Measurements from ENCODE around the gene WDR55.
A peak's percentile ranks its signal among the peaks of the same experiment; 100 is the strongest.
"Not testable (repeated sequence)": the region's sequence is repeated elsewhere in the genome, so short reads cannot be mapped to it uniquely, and the experiment has no call there.

The WDR55 gene

DNA sequence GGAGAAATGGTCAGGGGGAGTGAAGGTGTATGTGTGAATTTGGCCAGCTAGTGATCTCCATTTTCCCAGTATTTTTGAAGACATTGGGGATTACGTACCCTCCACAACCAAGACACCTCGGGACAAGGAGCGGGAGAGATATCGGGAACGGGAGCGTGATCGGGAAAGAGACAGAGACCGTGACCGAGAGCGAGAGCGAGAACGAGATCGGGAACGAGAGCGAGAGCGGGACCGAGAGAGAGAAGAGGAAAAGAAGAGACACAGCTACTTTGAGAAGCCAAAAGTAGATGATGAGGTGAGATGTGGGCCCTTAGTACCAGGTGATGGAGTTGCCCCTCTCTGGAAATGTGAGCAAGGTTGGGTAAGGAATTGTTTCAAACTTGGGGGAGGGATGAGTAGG is 5.8 kb upstream of the WDR55 start:
- no peak for DNase-seq

DNA sequence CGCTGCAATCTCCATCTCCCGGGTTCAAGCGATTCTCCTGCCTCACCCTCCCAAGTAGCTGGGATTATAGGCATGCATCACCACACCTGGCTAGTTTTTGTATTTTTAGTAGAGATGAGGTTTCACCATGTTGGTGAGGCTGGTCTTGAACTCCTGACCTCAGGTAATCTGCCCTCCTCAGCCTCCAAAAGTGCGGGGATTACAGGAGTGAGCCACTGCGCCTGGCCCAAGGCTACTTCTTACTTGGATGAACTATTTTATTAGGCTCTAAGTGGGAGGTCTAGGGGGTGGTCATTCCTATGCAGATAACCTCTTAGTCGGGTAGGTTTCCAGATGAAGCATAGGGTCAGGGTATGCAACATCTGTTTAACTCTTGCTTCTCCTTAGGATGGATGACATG is 4.3 kb upstream of the WDR55 start:
- DNase-seq, result not testable (repeated sequence)

DNA sequence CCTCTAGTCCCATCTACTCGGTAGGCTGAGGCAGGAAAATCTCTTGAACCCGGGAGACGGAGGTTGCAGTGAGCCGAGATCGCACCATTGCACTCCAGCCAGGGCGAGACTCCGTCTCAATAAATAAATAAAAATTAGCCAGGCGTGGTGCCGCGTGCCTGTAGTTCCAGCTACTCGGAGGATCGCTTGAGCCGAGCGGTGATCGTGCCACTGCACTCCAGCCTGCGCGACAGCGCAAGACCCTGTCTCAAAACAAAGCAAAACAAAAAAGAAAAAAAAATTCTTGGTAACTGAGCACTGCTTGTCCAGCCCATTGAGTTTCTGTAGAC is 710 bp upstream of the WDR55 start:
- DNase-seq, result no peak

DNA sequence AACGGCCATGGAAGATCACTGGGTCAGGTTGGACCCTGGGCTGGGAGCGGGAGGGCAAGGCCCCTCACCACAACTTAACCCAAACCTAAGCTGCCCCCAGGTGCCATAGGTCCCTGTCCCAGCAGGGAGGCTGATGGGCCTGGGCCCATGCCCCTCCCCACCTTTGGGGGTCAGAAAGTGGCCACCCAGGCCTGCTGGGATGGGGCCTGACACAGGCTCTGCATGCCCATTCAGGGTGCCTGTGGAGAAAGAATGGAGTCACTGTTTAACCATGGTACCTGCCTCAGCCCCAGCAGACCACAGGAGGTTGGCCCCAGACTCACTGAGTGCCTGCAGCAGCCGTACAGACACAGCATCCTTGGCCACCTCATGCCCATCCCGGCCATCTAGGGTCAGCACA is 6.3 kb downstream of the WDR55 start:
- not testable (repeated sequence) for DNase-seq

DNA sequence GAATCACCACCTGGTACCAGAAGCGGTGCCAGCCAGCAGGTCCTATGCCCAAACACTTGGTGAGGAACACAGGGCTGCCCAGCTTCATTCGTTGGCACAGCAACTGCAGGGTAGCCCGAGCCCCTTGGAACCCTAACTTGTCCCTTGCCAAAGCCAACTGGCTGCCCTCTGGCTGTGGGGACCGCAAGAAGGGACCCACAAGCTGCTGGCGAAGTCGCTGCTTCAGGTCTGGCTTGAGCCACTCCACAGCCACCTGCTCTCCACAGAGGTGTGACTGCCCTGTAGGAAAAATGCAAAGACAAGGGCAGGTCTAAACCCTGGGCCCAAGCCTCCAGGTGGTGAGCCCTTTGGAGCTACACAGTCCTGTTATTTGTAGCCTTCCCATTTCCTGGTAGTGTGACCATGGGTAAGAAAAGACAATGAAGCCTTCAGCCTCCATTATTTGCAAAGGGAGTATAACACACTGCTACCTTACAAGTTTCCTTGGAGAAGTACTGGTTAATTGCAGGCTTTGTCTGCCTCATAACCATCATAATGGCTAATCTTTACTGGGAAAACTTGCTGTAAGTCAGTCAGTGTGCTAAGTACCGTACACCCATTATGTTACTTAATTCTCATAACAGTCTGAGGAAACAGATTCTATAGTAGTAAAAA is 6.9 kb downstream of the WDR55 start:
- no peak for DNase-seq

DNA sequence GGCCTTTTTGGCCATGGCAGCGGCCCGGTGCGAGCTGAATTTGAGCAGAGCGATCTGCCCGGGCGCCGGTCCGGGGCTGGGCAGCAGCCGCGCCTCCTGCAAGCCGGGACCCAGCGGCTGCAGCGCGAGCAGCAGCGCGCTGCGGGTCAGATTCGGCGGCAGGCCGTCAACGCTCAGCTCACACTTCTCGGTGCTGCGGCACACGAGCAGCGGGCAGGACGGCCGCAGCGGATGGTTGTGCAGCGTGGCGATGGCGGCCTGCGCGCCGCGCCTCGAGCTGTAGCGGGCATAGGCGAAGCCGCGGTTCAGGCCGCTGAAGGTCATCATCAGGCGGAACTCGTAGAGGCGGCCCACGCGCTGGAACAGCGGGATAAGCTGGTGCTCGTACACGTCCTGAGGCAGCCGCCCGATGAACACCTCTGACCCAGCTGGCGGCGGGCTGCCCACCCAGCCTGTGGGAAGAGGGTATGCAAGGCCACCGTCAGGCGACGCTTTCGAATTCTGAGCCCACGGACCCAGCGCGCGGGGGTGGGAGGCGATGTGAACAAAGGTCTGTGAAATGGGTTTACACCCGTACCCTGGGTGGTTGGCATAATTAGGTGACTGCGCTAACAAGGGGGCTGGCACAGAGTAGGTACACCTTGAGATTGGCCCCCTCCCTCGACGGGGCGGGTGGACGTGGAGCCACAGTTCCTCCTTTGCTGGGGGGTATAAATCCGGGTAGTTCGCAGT is 7.9 kb downstream of the WDR55 start:
- no peak for DNase-seq

DNA sequence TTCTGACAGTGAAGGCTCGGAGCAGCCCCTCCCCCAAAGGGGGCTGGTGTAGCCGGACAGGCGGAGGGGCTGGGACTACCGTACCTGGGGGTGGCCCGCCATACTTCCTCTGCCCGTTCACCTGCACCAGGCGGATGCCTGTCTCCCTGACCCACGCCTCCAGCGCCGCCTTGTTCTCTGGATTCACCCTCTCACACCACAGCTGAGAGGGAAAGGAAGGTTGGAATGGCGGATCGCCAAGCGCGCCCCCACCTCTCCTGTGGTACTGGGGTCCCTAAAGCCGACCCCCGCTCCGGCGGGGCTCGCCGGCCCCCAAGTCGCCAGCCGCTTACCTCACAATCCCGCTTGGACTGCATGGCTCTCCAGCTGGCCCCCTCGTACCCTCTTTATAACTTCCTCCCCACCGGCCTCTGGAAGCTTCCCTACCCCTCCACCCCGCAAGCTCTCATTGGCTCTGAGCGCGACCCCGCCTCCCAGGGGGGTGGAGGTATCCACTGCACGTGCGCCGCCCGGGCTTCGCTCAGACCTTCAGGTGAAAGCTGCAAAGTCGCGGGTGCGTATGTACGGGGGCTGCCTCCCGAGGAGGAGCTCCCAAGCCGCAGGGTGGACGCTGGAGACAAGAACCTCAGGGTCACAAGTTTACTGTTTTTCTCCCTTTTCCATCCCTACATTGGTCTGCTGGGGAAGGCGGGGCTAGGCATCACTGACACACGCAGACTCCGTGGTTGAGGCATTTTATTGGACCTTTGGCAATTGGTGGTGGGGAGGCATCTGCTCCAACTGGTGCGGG is 8.7 kb downstream of the WDR55 start, which contains the start of gene DND1:
Gene DND1, minus strand, starts transcription at position 390 of the 790 bp plus-strand sequence. Its CDS starts 34 bp downstream, at position 356.
- no peak for DNase-seq

DNA sequence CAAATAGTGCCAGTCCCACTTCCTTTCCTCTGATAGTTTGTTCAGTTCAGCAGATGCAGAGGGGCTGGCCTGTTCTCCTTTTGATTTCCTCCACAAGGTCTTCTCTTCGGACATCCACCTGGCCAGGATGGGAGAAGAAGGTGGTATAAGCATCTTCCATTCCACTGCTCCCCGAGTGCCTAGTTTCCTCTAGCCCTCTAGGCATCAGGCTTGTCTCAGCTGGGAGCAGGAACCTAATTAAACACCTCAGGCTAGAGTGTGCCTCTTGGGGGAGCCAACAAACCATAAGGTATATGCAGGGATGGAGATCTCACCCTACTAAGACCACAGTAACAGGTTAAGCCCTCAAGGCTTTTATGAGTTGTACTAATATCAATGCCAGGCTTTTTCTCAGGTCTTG is 9.5 kb downstream of the WDR55 start:
- no peak for DNase-seq

DNA sequence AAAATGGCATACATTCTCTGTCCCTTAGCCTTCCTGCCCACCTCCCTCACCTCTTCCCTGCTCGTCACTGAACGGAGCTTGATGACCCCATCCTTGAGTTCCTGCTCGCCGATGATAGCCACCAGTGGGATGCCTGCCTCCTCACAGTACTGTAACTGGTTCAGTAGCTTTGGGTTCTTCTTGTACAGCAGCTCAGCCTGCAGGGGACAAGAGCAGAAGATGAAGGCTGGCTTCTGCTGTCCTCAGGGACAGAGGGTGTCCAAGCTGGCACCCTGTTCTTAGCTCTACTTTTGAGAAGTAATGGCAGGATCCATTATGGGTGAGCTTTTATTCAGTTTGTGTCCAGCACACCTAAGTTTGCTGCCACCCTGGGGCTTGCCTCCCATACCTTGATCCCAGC is 9.9 kb downstream of the WDR55 start:
- no peak for DNase-seq

DNA sequence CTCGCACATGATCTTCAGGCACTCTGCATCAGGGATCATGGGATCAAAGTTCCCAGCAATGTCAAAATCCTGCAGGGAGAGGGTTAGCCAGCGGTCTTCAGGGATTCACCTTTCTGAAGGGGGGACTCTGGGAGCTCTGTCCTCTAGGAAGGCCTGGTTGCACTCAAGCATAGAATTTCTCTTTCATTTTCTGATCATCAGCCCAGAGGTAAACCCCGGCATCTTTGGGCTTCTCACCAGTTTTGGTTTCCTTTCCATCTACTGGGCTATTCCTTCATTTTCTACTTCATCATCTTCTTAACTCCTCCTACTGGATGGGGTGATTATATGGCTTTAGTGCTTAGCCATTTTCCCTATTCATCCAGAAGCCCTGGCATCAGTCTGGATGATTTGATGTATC is 13.2 kb downstream of the WDR55 start:
- DNase-seq, result no peak

DNA sequence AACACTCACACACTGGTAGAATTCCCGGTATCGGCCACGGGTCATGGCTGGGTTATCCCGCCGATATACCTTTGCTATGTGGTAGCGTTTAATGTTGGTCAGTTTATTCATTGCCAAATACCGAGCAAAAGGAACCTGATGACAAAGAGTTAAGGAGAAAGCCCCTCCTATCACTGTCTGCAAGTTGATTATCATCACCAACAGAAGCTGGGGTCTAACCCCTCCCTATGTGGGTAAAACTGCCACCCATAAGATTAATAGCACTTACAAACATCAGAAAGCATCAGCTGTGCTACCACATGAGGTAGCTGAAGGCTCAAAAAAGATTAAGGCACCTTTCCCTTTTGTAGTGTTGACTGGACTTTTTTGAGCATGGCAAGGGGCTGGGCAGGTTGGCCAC is 14.3 kb downstream of the WDR55 start:
- no peak for DNase-seq

DNA sequence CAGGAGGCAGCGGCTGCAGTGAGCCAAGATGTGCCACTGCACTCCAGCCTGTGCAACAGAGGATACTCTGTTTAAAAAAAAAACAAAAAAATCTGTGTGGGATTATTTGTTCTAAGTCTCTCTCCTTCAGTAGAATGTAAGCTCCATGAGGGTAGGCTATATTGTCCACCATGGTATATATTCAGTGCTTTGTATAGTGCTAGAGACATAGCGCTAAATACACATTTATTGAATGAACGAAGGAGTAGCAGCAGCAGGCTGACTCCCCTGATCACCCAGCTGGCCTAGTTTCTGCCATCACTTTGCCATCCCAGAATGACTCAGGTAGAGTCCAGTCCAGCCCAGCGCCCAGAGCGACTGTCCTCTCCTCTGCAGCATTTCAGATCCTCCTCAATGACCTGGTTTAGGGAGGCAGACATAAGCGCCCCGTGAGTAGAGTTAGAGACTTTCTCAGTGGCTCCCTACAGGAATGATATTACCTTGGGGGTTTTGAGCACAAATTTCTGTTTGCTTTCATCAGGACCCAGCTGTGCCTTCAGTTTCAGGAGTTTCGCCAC is 25.8 kb downstream of the WDR55 start:
- no peak for DNase-seq

DNA sequence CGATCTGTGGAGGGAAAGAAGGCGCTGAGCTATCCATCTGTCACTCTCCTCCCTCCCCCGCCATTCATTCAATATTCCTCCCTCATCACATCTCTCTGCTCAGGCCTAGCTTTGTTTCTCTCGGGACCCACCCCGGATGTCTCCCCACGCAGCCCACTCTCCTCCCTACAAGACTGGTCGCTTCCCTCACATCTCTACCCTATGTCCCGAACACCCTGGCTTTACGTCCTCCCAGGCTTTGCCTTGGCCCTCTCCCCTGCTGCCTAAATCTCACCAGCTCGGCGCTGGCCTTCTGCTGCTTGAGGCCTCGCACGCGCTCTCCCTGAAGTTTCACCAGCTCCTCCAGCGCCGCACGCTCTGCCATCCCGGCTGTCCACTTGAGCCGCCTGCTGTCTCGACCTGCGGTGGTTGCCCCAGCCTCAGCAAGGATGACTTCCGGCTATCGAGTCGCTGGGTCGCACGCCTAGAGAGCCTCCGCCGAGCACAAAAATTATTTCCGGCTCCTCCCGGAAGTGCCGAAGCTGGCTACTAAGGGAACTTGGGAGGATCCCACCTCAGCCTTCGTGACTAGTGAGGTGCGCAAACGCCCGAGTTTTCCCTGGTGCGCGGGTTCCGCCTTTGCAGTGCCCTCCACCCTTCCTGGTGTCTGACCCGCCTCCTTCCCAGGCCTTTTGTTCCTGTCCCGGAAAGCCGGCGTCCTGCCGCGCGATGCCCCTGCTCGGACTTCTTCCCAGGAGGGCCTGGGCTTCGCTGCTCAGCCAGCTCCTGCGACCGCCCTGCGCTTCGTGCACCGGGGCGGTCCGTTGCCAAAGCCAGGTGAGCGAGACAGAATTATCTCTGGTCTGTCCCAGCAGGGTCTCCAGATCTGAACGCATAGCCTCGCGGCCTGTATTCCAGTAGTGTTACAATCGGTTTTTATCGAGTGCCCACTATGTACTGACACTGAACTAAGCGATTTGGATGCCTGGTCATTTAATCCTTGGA is 26.5 kb downstream of the WDR55 start, which contains the start of the genes HARS1 and HARS2:
Gene HARS1, minus strand, starts transcription at position 430 of the 984 bp plus-strand sequence. Its CDS starts 66 bp downstream, at position 364.
Gene HARS2, plus strand, starts transcription at position 515 of the 984 bp plus-strand sequence. Its CDS starts 194 bp downstream, at position 709.
- DNase-seq, result peak; percentile 93

DNA sequence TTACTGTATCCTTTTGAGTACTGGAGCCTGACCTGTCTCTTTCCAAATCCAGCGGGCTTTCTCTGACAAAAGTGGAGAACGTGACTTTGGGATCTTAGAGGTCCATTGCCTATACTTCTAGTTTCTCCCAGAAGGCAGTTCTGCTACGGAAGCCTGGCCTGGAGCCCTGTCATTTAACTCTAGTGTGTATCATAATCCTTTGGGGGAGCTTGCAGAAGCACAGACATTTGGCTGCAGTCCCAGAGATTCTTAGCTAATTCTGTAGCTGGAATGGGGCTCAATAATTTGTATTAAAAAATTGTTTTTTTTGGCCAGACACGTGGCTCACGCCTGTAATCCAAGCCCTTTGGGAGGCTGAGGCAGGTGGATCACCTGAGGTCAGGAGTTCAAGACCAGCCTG is 29.6 kb downstream of the WDR55 start:
- no peak for DNase-seq

DNA sequence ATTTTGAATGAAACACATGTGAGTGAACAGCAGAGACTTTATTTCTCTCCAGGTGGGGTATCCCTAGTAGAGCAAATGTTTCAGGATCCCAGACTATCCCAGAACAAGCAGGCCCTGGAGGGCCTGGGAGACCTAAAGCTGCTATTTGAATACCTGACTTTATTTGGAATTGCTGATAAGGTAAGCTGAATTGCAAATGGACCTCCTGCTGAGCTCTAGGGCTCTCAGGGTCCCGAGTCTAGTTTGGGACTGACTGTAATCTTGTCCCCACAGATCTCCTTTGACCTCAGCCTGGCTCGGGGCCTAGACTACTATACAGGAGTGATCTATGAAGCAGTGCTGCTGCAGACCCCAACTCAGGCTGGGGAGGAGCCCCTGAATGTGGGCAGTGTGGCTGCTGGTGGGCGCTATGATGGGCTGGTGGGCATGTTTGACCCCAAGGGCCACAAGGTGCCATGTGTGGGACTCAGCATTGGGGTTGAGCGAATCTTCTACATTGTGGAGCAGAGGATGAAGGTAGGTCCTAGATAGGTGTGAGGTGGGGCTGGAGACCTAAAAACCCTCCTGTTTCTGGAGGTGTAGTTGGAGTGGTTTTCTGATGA is 32.3 kb downstream of the WDR55 start:
- DNase-seq, result no peak

DNA sequence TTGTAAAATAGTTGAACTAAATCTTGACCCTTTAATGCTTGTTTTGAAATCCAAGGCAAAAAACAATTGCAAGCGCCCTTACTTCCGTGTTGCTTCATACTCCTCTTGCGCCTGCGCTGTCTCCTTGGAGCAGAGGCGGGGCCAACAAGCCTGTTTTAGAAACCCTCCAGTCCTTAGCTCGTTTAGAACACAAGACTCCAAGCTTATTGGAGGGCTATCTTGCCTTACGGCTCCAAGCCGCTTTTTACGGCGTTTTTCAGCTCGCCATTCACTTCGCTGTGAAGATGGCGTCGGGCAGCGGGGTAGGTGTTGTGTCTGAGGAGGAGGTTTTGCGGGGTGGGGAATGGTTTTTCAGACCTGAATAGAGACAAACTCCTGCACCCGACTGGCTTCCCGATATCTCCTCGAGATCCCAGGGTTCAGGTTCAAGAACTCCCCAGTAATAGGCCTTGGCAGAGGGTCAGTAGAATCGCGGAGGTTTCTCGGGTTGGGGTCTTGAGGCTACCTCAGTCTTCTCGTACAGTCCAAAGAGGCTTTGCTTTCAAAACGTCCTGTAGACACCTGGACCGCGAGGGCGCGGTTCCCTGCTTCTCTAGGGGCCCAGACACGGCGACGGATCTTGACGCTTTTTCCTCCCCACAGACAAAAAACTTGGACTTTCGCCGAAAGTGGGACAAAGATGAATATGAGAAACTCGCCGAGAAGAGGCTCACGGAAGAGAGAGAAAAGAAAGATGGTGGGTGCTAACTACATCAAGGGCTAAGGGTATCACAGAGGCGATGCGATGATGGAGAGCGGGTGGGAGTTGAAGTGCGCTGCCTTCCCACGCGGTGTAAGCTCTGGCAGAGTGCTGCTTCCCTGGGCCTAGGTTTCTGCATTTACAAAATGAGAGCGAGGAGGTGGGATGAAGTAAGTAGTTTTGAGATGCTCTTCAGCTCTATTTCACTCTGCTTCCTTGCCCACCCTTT is 35.8 kb downstream of the WDR55 start, which contains the start of gene ZMAT2:
Gene ZMAT2, plus strand, starts transcription at position 271 of the 968 bp plus-strand sequence. Its CDS starts 14 bp downstream, at position 285.
- DNase-seq, result peak; percentile 97

DNA sequence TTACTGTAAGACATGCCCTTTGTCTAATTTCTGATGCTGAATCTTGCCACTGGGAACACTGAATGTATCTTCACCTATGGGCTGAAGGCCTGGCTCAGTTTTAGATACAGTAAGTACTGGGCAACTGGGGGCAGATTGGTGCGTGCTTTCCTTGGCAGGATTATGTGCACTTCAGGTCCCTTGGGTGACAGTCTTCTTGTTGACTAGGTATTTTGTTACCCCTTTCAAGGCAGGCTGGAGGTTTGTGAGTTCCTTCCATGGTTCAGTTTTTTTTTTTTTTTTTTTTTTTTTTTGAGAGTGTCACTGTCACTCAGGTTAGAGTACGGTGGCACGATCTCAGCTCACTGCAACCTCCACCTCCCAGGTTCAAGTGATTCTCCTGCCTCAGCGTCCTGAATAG is 43.1 kb downstream of the WDR55 start:
- DNase-seq, result no peak

DNA sequence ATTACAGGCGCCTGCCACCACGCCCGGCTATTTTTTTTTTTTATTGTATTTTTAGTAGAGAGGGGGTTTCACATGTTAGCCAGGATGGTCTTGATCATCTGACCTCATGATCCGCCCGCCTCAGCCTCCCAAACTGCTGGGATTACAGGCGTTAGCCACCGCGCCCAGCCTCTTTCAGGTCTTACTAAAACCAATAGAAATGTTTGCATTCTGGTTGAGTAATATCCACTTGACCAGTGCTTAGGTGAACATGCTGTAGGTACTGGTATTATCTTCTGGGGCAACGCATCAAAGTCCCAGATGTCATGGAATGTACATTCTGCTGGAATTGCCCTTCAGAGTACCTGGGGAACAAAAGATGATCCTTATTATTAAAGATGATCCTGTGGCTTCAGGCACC is 44.1 kb downstream of the WDR55 start:
- not testable (repeated sequence) for DNase-seq

DNA sequence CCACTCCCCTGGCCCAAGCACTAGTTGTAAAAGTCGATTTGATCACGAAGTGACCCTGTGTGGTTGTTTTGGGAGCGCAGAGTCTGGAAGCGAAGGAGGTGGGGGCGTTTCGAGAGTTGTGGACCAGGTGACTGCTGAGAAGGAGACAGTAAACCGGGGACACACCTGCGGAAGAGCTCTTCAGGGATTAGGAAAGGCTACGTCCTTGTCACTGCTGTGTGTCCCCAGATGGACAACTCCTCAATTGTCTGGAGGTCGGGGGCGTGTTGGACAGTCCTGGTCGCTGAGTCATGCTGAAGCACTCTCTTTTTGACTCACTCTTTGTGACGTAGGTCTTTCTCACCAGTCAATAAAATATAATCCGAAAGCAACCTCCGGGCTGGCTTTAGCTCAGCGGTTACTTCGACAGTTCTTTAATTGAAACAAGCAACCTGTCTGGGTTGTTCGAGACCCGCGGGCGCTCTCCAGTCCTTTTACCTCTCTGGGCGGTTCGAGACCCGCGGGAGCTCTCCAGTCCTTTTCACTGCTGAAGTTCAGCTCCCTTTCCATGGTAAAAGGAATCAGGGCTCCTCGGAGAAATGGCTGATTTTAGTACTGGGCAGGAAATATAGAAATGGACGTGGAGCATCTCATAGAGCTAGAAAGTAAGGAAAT is 46.3 kb downstream of the WDR55 start:
- peak; percentile 81 for DNase-seq

DNA sequence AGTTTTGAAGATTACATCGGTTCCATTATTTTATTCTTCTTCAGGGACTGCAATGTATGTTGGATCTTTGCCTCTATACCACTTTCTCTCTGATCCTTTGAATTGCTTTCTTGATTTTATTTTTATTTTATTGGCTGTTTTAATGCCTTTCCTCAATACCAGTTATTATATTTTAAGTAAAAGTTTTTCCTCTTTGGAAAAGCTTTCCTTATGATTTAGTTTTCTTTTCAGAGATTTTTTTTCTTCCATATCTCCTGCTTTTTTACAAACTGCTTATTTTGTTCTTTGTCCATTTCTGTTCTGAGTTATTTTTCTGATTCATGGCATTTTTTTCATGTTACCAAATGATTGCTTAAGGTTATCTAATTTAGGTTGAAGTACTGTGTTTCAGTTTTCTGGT is 47.1 kb downstream of the WDR55 start:
- DNase-seq, result no peak
